Keratinocyte (primary cell): ENCODE data around the gene RGS9BP.

ENCODE experiments used
- EZH2 ChIP-seq: IDR thresholded peaks from one replicate; pipeline ENCODE4 v1.6.1; 2012; ENCODE audit warnings: inconsistent platforms, mild to moderate bottlenecking, low read length, moderate library complexity
- TF ChIP-seq, protein P1 (sequence below), 3 experiments: IDR thresholded peaks in 1 of 3; conservative IDR thresholded peaks in 1 of 3; optimal IDR thresholded peaks in 1 of 3; 2 replicates in 2 of 3; 3 replicates in 1 of 3; pipeline versions ENCODE3 to v1.5.1; 2011; ENCODE audit warnings: low read length in 3 of 3, mild to moderate bottlenecking in 3 of 3, moderate library complexity in 2 of 3, control low read depth in 1 of 3, inconsistent platforms in 1 of 3; ENCODE audit not compliant: insufficient read depth in 2 of 3; ENCODE audit errors: extremely low read depth in 1 of 3

DNA sequence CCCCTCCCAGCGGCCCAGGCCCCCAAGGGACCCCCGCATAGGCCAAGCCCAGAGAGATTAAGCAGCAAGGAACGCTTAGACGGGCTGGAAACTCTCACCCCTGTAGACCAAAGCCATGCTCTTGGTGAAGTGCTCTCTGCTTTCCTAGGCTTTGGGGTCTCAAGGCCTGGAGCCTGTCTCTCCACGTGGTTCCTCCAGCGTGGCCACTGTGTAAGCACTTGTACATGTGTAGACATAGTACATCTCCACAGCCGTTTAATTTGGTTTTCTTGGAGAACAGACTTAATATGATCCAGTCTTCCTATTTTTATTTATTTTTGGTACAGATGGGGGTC is 17.0 kb downstream of the RGS9BP start:
- TF ChIP-seq, protein P1, sequence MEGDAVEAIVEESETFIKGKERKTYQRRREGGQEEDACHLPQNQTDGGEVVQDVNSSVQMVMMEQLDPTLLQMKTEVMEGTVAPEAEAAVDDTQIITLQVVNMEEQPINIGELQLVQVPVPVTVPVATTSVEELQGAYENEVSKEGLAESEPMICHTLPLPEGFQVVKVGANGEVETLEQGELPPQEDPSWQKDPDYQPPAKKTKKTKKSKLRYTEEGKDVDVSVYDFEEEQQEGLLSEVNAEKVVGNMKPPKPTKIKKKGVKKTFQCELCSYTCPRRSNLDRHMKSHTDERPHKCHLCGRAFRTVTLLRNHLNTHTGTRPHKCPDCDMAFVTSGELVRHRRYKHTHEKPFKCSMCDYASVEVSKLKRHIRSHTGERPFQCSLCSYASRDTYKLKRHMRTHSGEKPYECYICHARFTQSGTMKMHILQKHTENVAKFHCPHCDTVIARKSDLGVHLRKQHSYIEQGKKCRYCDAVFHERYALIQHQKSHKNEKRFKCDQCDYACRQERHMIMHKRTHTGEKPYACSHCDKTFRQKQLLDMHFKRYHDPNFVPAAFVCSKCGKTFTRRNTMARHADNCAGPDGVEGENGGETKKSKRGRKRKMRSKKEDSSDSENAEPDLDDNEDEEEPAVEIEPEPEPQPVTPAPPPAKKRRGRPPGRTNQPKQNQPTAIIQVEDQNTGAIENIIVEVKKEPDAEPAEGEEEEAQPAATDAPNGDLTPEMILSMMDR (optimal IDR thresholded peaks at IDR 0.05 in 1 of 3, IDR thresholded peaks at IDR 0.05 in 1 of 3, conservative IDR thresholded peaks at IDR 0.05 in 1 of 3; ENCODE audit: extremely low read depth in 1 of 3, insufficient read depth in 2 of 3, low read length in 3 of 3), result no peak
- TF ChIP-seq EZH2, result no peak
